IMR-90 (cell line): ENCODE measurements around the gene TMEM179. TPM values are rescaled to one million over a fixed set of nuclear protein-coding genes. Genes with fewer than 3 reads are reported as not detected.

Source experiments
- ATAC-seq: fragments of 200-7000 bp; cut with Tn5 transposase; 2 replicates; pipeline ENCODE4 v1.9.1; 2020; ENCODE audit warnings: low read depth, mild to moderate bottlenecking, moderate library complexity
- BruUV-seq: library from RNA; stranded (reverse); fragments of 400-500 nt; replicated peaks from 2 replicates; lab custom pipeline; 2021; lab: Mats Ljungman, UMichigan
- CTCF ChIA-PET: fragments of 300-600 bp; formaldehyde crosslinking; extraction: SDS; loops from one replicate; lab custom pipeline; 2021; ENCODE audit warnings: antibody characterized with exemption; lab: Yijun Ruan, JAX
- POLR2A ChIA-PET: fragments of 300-600 bp; sonication (Branson Sonifier 250); formaldehyde crosslinking; loops from one replicate; lab custom pipeline; 2022; ENCODE audit warnings: antibody characterized with exemption; ENCODE audit not compliant: unreplicated experiment; lab: Charles Lee
- DNase-seq: peaks from one replicate; pipeline ENCODE4 v3.0.0; 2013
- H2AFZ ChIP-seq: replicated peaks from 2 replicates; pipeline ENCODE3; 2013; ENCODE audit warnings: low read length, mild to moderate bottlenecking; ENCODE audit not compliant: poor library complexity
- H2AK5ac ChIP-seq: 2 replicates; pipeline ENCODE4 v1.6.1; 2013; ENCODE audit warnings: low read depth, low read length, inconsistent platforms
- H2AK9ac ChIP-seq: replicated peaks from 2 replicates; pipeline ENCODE3; 2013; ENCODE audit warnings: mild to moderate bottlenecking, low read depth, low read length, moderate library complexity; ENCODE audit not compliant: poor library complexity
- H2BK120ac ChIP-seq: 2 replicates; pipeline ENCODE4 v1.6.1; 2013; ENCODE audit warnings: low read depth, low read length, inconsistent platforms
- H2BK15ac ChIP-seq: 3 replicates; pipeline ENCODE4 v1.6.1; 2013; ENCODE audit warnings: low read depth, low read length, inconsistent platforms
- H2BK20ac ChIP-seq: 2 replicates; pipeline ENCODE4 v1.6.1; 2013; ENCODE audit warnings: low read depth, mild to moderate bottlenecking, inconsistent platforms, low read length, moderate library complexity
- H2BK5ac ChIP-seq: 2 replicates; pipeline ENCODE4 v1.6.1; 2013; ENCODE audit warnings: mild to moderate bottlenecking, low read depth, low read length, inconsistent platforms; ENCODE audit not compliant: poor library complexity, severe bottlenecking
- H3K14ac ChIP-seq: replicated peaks from 2 replicates; pipeline ENCODE4 v1.6.1; 2013; ENCODE audit warnings: low read depth, low read length, inconsistent platforms
- H3K18ac ChIP-seq: 2 replicates; pipeline ENCODE4 v1.6.1; 2013; ENCODE audit warnings: low read depth, low read length, control low read depth
- H3K23ac ChIP-seq: 2 replicates; pipeline ENCODE4 v1.6.1; 2013; ENCODE audit warnings: low read depth, low read length, inconsistent platforms
- H3K27ac ChIP-seq: 2 replicates; pipeline ENCODE4 v1.5.1; 2013; ENCODE audit warnings: mild to moderate bottlenecking, control low read depth, low read length; ENCODE audit not compliant: insufficient read depth
- H3K27me3 ChIP-seq: 2 replicates; pipeline ENCODE4 v1.6.1; 2013; ENCODE audit warnings: low read length; ENCODE audit not compliant: control insufficient read depth, insufficient read depth
- H3K36me3 ChIP-seq: 2 replicates; pipeline ENCODE4 v1.6.1; 2013; ENCODE audit warnings: low read length, mixed read lengths; ENCODE audit not compliant: control insufficient read depth, insufficient read depth
- H3K4ac ChIP-seq: 2 replicates; pipeline ENCODE4 v1.6.1; 2013; ENCODE audit warnings: low read depth, low read length, inconsistent platforms
- H3K4me1 ChIP-seq: 2 replicates; pipeline ENCODE4 v1.6.1; 2013; ENCODE audit warnings: low read length, mixed read lengths; ENCODE audit not compliant: control insufficient read depth, insufficient read depth
- H3K4me2 ChIP-seq: 2 replicates; pipeline ENCODE4 v1.6.1; 2013; ENCODE audit warnings: low read depth, mild to moderate bottlenecking, control low read depth, low read length, moderate library complexity
- H3K4me3 ChIP-seq: 2 replicates; pipeline ENCODE4 v1.5.1; 2013; ENCODE audit warnings: low read depth, mild to moderate bottlenecking, control low read depth, low read length, moderate library complexity; ENCODE audit not compliant: insufficient read depth
- H3K56ac ChIP-seq: 2 replicates; pipeline ENCODE4 v1.6.1; 2013; ENCODE audit warnings: low read length, inconsistent platforms; ENCODE audit not compliant: insufficient read depth; ENCODE audit errors: extremely low read depth
- H3K79me1 ChIP-seq, 2 experiments: 2 replicates each; pipeline ENCODE4 v1.6.1; 2013; ENCODE audit warnings: low read length in 2 of 2, inconsistent platforms in 1 of 2, low read depth in 1 of 2
- H3K9ac ChIP-seq: 2 replicates; pipeline ENCODE4 v1.6.1; 2013; ENCODE audit warnings: low read depth, low read length, control low read depth
- H3K9me1 ChIP-seq: 2 replicates; pipeline ENCODE4 v1.6.1; 2013; ENCODE audit warnings: low read length, inconsistent platforms; ENCODE audit not compliant: insufficient read depth
- H3K9me3 ChIP-seq: 2 replicates; pipeline ENCODE4 v1.6.1; 2013; ENCODE audit warnings: low read length; ENCODE audit not compliant: control insufficient read depth, insufficient read depth
- H4K20me1 ChIP-seq: 2 replicates; pipeline ENCODE4 v1.6.1; 2013; ENCODE audit warnings: low read length, inconsistent platforms; ENCODE audit not compliant: insufficient read depth
- H4K5ac ChIP-seq: 2 replicates; pipeline ENCODE4 v1.6.1; 2013; ENCODE audit warnings: mild to moderate bottlenecking, low read depth, low read length, control low read depth
- H4K8ac ChIP-seq, 2 experiments: 2 replicates each; pipeline ENCODE4 v1.6.1; 2013; ENCODE audit warnings: low read depth in 2 of 2, low read length in 2 of 2, control low read depth in 1 of 2, inconsistent platforms in 1 of 2
- H4K91ac ChIP-seq: 2 replicates; pipeline ENCODE4 v1.6.1; 2013; ENCODE audit warnings: low read depth, low read length, inconsistent platforms; ENCODE audit not compliant: insufficient read depth
- FOS ChIP-seq: fragments of 150-350 bp; IDR thresholded peaks from 2 replicates; pipeline ENCODE4 v1.6.1; 2016; ENCODE audit warnings: low read depth, low read length
- WGBS, 2 experiments: methylation state at CpG; one replicate each; pipeline versions ENCODE4 v1.1.5 to v1.1.7; 2013; ENCODE audit warnings: missing lambda C conversion rate in 2 of 2; ENCODE audit not compliant: insufficient read length in 1 of 2; ENCODE audit errors: extremely low coverage in 2 of 2; 5-methylcytosine and 5-hydroxymethylcytosine counted together
- dilution Hi-C: fragments of 300-500 bp; cut with HindIII; formaldehyde crosslinking; loops from one replicate; pipeline ENCODE4 v1.14.3; 2018; ENCODE audit warnings: low sequenced_read_pairs; ENCODE audit not compliant: unreplicated experiment
- in situ Hi-C: fragments of 300-500 bp; cut with MboI; formaldehyde crosslinking; loops from 3 replicates; pipeline ENCODE4 v1.14.3; 2019; ENCODE audit warnings: low sequenced_read_pairs, inconsistent platforms, mixed read lengths
- intact Hi-C: fragments of 100-400 bp; cut with micrococcal nuclease; formaldehyde crosslinking; loops from 2 replicates; pipeline ENCODE4 v1.10.0; 2022
- polyA plus RNA-seq, 3 experiments: library from polyadenylated mRNA; depleted of rRNA; stranded (reverse); fragments of >200 nt; gene quantifications; 2 replicates each; pipeline ENCODE4 v1.2.3, GENCODE V29; 2012; ENCODE audit warnings: low replicate concordance in 1 of 3
- total RNA-seq: library from RNA; depleted of rRNA; stranded (reverse); fragments of >200 nt; gene quantifications from 2 replicates; pipeline ENCODE4 v1.2.3, GENCODE V29; 2012

Gene TMEM179
- total and polyA plus RNA-seq, 2 of the 4 experiments (the other 2 are of a cell fraction): not detected

- BruUV-seq: no TSS peak
- no peak overlapping the region for H3K27ac ChIP-seq
- in situ Hi-C loops: no loop called here
- ATAC-seq: no peak
- H3K9me3 ChIP-seq: no peaks in the 10 kb centered on the region
- no peaks in the 10 kb centered on the region for H3K4me1 ChIP-seq
- H3K4me2 ChIP-seq: no peak overlapping the region
- H2BK15ac ChIP-seq: no peak overlapping the region
- H3K9ac ChIP-seq: no peak overlapping the region
- ChIA-PET POLR2A (no interaction called here), CTCF (no interaction called here)
- no peak overlapping the region for H3K23ac ChIP-seq
- H4K91ac ChIP-seq: no peak overlapping the region
- H3K4ac ChIP-seq: no peak overlapping the region
- no peak overlapping the region for H4K8ac ChIP-seq
- H4K5ac ChIP-seq: no peak overlapping the region
- no peak overlapping the region for H2BK5ac ChIP-seq
- WGBS, 2 experiments: 74% methylated on average over 3 of the region's 10 CpGs; no CpG with 5 or more reads in 1 of the 2 experiments
- H3K4me3 ChIP-seq: no peak overlapping the region
- no peaks in the 10 kb centered on the region for H4K20me1 ChIP-seq
- no peak for TF ChIP-seq FOS
- intact Hi-C loops: no loop called here
- no peak overlapping the region for H2AK9ac ChIP-seq
- H2AFZ ChIP-seq: no peak overlapping the region
- H2AK5ac ChIP-seq: no peak overlapping the region
- H3K9me1 ChIP-seq: no peaks in the 10 kb centered on the region
- H3K79me1 ChIP-seq: no peaks in the 10 kb centered on the region
- H3K27me3 ChIP-seq: peaks cover 13% of the 10 kb centered on the region; the same call in 1 of the 2 replicates
- no peak overlapping the region for H3K56ac ChIP-seq
- H3K36me3 ChIP-seq: no peaks in the 10 kb centered on the region
- no peak overlapping the region for H2BK120ac ChIP-seq
- dilution Hi-C loops: no loop called here
- H3K18ac ChIP-seq: no peak overlapping the region
- H3K14ac ChIP-seq: no peak overlapping the region
- H2BK20ac ChIP-seq: no peak overlapping the region
- DNase-seq: no peak
These were observed 20.0 kb downstream of the TMEM179 start for GRCh38 chr14:104584557-104584956.
